GM21723 (cell line): Measurements from ENCODE around the gene DHX40.
"Not testable (repeated sequence)": the region's sequence is repeated elsewhere in the genome, so short reads cannot be mapped to it uniquely, and the experiment has no call there.

Experiments used
- ATAC-seq: cut with Tn5 transposase; IDR thresholded peaks from one replicate; pipeline ENCODE4 v1.9.1; 2021; ENCODE audit warnings: mild to moderate bottlenecking, moderate library complexity; ENCODE audit not compliant: unreplicated experiment

The DHX40 gene

DNA sequence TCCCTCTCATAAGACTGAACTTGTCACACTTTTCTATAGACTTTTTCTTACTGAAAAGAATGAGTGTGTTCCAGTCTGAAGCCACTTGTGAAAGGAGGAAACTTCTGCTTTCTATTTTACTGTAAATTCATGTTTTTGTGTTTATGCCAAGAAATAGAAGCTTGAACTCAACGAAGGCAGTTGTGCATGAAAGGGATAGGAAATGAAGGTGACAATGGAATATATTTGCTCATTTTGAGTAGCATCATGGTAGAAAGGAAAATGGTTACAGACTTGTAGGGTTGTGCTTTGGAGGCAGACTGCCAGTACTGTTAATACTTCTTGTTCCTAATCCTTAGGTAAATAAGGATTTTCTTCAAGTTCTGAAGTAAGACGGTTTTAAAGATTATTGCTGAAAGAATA lies 62.4 kb downstream of the DHX40 start:
- ATAC-seq: no peak

DNA sequence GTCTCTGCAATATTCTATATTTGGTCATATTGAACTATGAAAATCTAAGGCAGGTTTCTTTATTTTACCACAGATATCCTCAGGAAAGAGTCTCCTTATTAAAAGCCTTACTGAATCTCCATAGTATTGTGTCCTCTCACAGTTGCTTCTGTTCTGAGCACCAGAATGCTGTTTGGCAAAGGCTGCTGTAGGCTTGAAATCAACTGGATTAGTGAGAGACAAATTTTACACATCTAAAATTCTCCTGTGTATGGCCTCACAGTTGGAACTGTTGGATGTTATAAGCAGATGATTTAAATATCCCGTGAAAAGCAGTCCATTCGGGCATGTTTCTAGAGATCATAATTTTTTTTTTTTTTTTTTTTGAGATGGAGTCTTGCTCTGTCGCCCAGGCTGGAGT lies 63.8 kb downstream of the DHX40 start:
- ATAC-seq: no peak

DNA sequence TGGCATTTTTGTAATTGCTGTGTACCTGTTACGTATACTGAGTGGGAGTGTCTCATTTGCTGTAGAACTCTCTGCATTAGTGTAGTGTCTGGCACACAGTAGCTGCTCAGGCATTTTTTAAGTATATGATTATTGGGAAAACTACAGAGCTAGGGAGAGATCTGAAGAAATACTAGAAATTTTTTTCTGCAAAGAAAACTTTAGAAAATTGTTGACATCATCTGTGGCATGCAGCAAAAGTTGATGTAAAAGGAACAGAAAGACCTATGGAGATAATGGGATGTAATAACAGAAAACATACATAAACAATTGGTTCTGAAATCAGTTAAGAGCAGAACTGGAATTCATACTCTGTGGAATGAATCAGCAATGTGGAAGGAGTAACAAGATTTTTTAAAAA lies 65.9 kb downstream of the DHX40 start:
- no peak for ATAC-seq

DNA sequence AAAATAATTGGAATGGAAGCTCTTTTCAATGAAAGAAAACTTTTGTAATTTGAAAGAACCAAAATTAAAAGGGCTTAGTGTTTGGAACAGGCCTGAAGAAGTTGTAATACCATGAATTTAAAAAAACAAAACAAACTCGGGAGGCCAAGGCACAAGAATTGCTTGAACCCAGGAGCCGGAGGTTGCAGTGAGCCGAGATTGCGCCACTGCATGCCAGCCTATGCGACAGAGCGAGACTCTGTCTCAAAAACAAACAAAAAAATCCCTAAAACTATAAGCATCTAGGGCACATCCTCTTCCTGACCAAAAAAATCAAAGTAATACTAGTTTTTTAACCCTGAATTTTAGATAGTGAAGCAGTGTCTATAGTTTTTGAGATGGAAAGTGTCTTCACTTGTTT lies 67.0 kb downstream of the DHX40 start:
- ATAC-seq: no peak

DNA sequence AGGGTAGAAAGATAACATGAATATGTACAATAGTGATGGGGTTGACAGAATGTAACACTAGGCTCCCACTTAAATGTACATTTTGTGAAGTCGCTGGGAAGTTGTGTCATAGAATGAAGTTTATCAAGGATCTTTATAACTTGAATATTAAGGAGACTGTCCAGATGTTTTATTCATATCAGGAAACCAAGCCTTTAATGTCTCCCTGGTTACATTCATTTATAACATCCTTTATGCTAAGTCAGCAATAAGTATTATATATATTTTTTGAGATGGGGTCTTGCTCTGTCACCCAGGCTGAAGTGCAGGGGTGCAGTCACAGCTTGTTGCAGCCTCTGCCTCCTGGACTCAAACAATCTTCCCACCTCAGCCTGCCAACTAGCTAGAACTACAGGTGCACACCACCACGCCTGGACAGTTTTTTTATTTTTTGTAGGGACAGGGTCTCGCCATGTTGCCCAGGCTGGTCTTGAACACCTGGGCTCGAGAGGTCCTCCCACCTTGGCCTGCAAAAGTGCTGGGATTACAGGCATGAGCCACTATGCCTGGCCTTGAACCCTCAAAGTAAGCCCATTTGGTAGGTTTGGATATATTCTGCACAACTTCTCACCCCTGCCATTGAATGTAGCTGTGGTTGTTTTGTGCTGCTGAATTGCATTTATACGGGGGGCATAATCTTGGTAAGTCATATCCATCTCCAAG lies 68.4 kb downstream of the DHX40 start:
- no peak for ATAC-seq

DNA sequence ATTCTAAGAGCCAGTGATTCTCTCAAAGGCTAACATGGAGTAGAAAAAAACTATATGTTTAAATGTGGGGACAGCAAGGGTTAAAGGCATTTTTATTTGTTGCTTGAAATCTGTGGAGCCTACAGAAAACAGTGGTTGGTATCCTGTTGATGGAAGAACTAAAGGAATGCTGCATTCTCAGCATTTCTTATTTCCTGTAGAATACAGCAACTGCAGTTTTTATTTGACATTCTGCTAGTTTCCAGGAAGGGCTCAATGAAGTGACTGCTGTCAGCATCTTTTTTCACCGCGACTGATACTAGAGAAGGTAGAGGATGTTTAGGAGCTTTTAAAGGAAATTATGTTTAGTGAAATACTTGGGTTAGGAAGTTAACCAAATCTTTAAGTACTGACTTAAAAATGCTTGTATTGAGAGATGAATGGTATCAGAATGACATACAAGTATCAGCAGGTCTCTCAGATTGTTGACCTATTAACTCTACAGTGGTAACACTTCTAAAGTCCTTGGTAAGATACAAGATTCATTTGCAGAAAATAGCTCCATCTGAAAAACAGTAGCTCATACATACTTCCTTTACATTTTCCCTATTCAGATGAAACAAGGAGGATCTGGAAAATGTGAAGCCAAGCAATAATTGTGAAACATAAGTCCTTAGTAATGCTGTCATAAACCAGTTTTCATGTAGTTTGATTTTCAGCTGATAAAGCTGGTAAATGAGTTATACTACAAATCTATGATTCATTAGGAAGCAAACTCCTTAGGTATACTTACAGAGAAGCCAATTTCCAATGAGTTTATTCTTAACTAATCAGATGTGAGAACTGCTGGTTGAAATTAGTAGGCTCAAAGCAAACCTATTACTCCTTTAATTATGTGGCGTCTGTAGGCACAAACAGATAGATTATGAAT lies 69.5 kb downstream of the DHX40 start:
- ATAC-seq: no peak

DNA sequence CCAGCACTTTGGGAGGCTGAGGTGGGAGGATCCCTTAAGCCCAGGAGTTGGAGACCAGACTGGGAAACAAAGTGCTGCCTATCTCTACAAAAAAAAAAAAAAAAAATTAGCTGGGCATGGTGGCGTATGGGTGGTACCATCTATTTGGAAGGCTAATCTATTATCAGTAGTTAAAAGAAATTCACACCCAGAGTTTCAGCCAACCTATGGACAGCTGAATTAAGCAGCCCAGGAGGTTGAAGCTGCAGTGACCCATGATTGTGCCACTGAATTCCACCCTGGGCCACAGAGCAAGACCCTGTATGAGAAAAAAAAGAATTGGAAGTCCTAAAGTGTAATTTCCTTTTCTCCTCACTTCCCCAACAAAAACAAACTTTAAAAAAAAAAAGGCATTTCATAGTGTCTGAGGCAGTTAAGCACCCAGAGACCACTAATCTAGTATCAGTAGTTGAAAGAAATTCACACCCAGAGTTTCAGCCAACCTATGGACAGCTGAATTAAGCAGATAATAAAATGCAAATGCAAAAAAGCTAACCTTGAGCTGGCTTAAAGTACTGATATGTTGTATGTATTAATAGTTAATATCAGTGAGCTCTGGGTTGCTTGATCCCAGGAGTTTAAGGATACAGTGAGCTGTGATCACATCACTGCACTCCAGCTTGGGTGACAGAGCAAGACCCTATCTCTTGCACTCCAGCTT lies 72.4 kb downstream of the DHX40 start:
- no peak for ATAC-seq

DNA sequence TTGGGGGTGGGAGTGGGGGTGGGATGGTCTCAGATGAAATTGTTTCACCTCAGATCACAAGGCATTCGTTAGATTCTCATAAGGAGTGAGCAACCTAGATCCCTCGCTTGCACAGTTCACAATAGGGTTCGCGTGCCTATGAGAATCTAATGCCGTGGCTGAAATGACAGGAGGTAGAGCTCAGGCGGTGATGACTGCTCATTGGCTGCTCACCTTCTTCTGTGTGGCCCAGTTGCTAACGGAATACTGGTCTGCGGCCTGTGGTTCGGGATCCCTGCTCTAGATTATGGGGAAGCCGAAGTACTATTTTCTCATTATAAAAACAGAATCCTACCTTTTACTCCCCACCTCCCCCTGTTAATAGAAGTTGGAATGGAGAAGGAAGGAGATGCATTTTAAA lies 73.1 kb downstream of the DHX40 start:
- ATAC-seq: no peak

DNA sequence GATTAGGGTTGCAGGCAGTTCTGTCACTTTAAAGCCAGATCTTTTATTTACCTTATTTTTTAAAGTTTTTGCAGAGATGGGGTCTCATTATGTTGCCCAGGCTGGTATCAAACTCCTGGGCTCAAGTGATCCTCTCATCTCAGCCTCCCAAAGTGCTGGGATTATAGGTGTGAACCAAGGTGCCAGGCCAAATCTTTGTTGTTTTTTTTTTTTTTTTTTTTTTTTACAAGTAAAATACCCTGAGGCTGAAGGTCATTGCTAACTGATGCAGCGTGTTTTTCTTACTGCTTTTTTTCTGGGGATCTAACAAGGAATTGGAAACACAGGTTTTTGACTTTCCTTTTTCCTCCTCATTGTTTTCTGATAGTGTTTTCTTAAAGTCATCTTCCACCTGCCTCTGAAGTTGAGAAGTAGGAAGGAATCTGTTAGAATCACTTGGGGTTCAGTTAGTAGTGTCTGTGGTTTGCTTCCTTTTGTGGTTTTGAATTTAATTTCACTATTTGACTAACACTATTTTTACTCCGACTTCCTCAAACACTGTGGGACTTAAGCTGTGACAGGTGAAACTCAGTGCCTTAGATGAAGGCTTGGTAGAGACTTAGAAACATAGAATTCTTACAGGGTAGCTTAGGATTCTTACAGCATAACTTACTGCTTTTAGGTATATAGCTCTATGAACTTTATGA lies 76.5 kb downstream of the DHX40 start:
- peak; percentile 91 for ATAC-seq

DNA sequence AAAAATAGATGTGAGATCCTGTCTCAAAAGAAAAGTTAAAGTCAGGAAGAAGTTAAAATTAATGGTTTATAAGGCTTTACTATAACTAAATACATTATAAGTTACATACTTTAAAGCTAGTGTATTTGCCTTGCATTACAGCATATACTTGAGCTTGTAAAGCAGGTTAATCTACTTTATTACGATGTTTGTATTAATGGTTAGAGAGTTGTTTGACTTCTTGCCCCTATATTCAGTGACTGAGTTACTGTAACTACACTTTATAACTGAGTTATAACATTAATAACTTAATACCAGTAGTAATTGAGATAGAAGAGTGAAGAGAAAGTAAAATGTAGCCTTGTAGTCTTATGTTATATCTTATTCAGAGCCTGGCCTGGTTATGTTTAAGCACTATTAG lies 77.2 kb downstream of the DHX40 start:
- ATAC-seq: peak; percentile 7

DNA sequence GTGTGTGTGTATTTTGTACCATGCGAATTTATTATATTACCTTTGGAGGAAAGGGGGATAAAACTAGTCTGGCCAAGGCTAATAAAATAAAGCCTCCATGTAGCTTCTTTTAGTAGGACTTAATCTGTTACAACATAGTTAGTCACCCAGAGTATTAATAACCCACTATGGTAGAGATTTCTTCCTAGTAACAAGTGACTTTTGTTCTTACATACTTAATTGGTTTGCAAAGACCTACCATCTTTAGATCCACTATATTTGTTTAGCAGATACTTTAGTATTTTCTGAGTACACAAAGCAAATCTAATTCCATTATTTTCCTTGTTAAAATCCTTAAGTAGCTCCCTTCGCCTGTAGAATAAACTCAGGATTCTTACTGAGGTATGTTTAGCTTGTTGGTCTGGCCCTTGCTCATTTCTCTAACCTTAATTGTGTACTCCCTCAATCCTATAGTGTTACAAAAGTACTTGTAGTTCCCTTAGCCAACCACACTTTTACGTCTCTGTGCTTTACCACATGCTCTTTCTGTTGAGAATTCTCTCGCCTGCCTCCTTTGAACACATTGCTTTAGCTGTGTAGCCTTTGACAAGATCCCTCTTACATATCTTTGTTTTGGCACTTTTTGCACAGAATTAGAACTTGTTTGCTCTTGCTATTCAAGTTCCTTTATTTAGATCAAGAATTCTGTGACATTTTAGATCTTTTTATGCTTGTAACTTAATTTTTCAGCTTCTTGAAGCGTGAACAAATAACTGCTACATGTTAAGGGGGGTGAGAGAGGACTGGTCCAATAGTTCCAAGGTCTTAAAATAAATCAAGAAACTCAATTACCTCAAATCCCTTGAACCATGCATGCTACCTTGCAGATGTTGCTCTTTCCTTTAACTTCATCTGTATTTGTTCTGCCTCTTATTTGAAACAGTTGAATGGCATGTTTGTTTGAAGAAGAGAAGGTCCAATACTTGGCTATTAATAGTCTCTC lies 78.0 kb downstream of the DHX40 start:
- no peak for ATAC-seq

DNA sequence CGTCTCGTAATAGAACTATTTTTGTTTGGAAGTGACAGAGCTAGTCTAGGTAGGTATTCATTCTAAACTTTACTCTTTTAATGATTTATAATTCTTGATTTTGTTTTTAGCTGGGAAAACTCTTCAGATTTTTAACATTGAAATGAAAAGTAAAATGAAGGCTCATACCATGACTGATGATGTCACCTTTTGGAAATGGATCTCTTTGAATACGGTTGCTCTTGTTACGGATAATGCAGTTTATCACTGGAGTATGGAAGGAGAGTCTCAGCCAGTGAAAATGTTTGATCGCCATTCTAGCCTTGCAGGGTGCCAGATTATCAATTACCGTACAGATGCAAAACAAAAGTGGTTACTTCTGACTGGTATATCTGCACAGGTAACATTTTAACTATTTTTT lies 81.9 kb downstream of the DHX40 start:
- ATAC-seq: no peak

DNA sequence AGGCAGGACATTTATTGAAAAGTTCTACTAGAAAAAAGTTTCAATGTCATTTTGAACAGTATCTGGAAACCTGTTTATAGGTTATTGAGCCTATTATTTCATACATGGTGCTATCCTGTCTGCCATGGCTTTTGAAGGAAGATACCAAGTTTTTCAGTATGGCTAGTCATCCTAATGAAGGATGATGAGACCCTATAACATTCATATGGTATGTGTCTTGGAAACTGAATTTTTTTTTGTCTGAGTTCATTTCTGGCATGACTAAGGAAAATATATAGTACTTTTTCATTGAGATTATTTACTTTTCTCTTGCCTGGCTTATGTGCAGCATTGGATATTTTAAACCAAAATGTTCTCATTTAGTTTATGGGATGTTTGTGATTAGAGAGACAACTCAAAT lies 84.5 kb downstream of the DHX40 start:
- no peak for ATAC-seq

DNA sequence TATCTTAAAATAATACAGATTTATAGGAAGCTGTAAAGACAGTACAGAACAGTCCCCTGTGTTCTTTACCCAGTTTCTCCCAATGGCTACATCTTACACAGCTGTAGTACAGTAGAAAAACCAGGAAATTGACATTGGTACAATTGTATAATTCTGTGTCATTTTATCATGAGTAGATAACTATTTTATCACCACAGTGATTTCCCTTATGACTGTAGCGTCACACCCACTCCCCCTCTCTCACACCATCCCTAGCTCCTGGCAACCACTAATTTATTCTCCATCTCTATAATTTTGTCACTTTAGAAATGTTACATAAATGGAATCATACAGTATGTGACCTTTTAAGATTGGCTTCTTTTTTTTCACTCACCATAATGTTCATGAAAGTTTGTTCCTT lies 85.2 kb downstream of the DHX40 start:
- no peak for ATAC-seq

DNA sequence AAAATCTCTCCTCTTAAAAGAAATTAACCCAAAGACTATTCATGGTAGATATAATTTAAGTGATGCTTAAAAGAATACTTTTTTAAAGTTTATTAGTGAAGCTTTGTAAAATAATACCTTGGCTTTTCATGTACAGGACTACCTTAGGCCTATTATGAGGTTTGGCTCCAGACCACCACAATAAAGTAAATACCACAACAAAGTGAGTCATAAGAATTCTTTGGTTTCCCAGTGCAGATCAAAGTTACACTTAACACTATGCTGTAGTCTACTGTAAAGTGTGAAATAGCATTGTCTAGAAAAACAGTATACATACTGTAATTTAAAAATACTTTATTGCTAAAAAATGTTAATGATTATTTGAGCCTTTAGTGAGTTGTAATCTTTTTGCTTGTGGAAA lies 85.9 kb downstream of the DHX40 start:
- ATAC-seq: no peak

DNA sequence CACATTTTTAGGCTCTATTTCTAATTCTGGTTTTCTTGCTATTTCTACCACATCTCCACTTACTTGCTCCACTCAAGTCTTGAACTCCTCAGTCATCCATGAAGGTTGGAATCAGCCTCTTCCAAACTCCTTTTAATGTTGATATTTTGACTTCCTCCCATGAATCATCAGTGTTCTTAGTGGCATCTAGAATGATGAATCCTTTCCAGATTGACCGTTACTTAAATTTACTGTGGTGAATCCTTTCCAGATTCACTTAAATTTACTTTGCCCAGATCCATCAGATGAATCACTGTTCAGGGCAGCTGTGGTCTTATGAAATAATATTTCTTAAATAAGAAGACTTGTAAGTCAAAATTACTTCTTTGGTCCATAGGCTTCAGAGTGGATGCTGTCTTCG lies 86.7 kb downstream of the DHX40 start:
- no peak for ATAC-seq

DNA sequence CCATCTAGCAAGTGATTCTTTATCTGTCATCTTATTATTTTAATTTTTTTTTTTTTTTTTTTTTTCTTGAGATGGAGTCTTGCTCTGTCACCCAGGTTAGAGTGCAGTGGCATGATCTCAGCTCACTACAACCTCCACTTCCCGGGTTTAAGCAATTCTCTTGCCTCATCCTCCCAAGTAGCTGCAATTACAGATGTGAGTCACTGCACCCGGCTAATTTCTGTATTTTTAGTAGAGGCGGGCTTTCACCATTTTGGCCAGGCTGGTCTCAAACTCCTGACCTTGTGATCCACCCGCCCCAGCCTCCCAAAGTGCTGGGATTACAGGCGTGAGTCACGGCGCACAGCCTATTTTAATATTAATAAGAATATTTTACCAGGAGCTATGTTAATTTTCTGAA lies 91.2 kb downstream of the DHX40 start:
- not testable (repeated sequence) for ATAC-seq
